HL-60 (cell line): ENCODE data around the gene MFSD6.

Experiments
- DNase-seq, 2 experiments: peaks; one replicate each; pipeline ENCODE4 v3.0.0-alpha.2; 2010 to 2020; ENCODE audit warnings: low read depth in 1 of 2, low spot score in 1 of 2
- H3K27ac ChIP-seq: fragments of 250-450 bp; sonication (Bioruptor Pico); replicated peaks from 2 replicates; pipeline ENCODE4 v1.5.1; 2020; ENCODE audit warnings: mild to moderate bottlenecking, moderate library complexity
- H3K27me3 ChIP-seq: fragments of 250-450 bp; sonication (Bioruptor Pico); 2 replicates; pipeline ENCODE4 v1.5.1; 2021; ENCODE audit warnings: mild to moderate bottlenecking, moderate library complexity; ENCODE audit not compliant: insufficient read depth, poor library complexity, severe bottlenecking
- H3K4me3 ChIP-seq: replicated peaks from 2 replicates; pipeline ENCODE4 v1.5.1; 2011; ENCODE audit warnings: mild to moderate bottlenecking, control low read depth, low read length; ENCODE audit not compliant: insufficient read depth
- CTCF ChIP-seq: IDR thresholded peaks from one replicate; pipeline ENCODE4 v1.5.1; 2011; ENCODE audit warnings: low read length, control low read depth, inconsistent platforms; ENCODE audit not compliant: insufficient read depth
- GABPA ChIP-seq: IDR thresholded peaks from 2 replicates; pipeline ENCODE4 v1.6.1; 2012; ENCODE audit warnings: low read depth
- POLR2AphosphoS5 ChIP-seq: IDR thresholded peaks from 2 replicates; pipeline ENCODE4 v1.6.1; 2012; ENCODE audit warnings: low read depth
- REST ChIP-seq: IDR thresholded peaks from 2 replicates; pipeline ENCODE4 v1.6.1; 2012; ENCODE audit warnings: low read depth; ENCODE audit not compliant: insufficient replicate concordance
- SPI1 ChIP-seq: IDR thresholded peaks from 2 replicates; pipeline ENCODE4 v1.6.1; 2012; ENCODE audit warnings: low read depth, mild to moderate bottlenecking, borderline replicate concordance

The MFSD6 gene

GRCh38 chr2:190545093-190545492 lies 136.9 kb downstream of the MFSD6 start:
- no peaks in the 10 kb centered on the region for H3K27me3 ChIP-seq
- H3K4me3 ChIP-seq = no peak overlapping the region
- H3K27ac ChIP-seq = no peak overlapping the region
- no peak for TF ChIP-seq GABPA
- TF ChIP-seq CTCF = no peak
- no peak for TF ChIP-seq REST
- TF ChIP-seq SPI1 = no peak
- TF ChIP-seq POLR2AphosphoS5 = no peak
- DNase-seq = no peak

- Histone ChIP-seq H3K27me3 (no peaks in the 10 kb centered on the region), H3K4me3 (no peak overlapping the region), H3K27ac (no peak overlapping the region)
These were observed 137.6 kb downstream of the MFSD6 start for GRCh38 chr2:190545555-190546385.

More at GRCh38 chr2:190545555-190546385, 137.6 kb downstream of the MFSD6 start:
- no peak for DNase-seq
- TF ChIP-seq CTCF (no peak), GABPA (no peak), SPI1 (no peak), POLR2AphosphoS5 (no peak), REST (no peak)
